HG03039 (cell line): ENCODE results near the gene BSND.
"Not testable (repeated sequence)": the region's sequence is repeated elsewhere in the genome, so short reads cannot be mapped to it uniquely, and the experiment has no call there.

Experiments used
- ATAC-seq: cut with Tn5 transposase; IDR thresholded peaks from one replicate; pipeline ENCODE4 v1.9.1; 2021; ENCODE audit warnings: mild to moderate bottlenecking, moderate library complexity; ENCODE audit not compliant: unreplicated experiment

The BSND gene

GRCh38 chr1:54998677-54999076 is at the start of gene BSND:
BSND (plus strand) TSS chr1:54998933; CDS start chr1:54999187, 254 bp downstream.
- no peak for ATAC-seq

GRCh38 chr1:54949053-54949452 is 49.7 kb upstream of the BSND start:
- ATAC-seq, result no peak

DNA sequence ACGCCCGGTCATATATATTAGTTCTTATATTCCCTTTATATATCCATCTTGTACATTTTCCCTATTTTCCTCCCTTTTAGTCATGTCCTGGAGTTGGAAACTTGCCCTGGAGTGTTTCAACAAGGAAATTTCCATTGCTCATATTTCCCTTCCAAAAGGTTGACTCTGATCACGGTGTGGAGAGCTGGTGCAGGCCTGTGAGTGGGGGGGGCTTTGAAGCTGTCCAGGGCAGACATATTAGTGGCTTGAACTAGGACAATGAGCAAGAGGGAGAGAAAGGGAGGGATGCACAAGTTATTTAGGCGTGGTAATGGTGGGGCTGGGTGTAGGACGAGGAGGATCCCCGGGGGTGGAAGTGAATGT is 48.7 kb upstream of the BSND start:
- no peak for ATAC-seq

DNA sequence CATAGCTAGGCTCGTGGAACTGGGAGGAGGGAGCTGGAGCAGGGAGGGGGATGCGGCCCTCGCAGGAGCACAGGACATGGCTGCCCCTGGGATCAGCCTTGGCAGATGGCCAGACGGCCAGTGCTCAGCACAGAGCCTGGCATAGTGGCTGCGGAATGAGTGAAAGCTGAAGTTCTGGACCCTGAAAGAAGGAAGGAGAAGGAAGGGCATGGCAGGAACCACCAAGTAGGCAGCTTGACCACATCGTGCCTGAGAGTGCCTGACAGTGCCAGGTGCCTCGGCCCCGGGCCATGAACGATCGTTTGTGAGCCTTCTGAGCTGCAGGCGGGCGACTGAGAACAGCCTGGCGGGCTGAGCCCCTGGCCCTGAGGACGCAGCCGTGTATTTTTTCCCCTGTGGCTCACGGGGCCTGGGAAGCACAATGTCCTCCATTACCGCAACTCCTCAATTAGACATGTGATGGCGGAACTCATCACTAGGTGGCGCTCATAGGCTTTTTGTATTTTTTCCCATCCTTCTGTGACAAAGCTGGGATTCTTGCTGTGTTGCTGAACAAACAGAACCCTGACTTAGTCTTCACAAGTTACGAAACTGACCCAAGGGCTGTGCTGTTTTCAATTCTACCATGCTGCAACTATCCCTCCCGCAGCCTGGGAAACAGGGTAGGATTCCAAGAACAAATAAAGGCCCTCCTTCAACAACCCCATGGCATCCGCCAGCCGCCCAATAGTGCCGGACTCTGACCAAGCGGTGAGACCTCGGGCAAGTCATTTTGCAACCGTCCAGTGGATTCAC is 48.2 kb upstream of the BSND start:
- ATAC-seq, result no peak

GRCh38 chr1:54951810-54952226 is 46.9 kb upstream of the BSND start:
- no peak for ATAC-seq

GRCh38 chr1:54952950-54953718 is 45.6 kb upstream of the BSND start:
- no peak for ATAC-seq

DNA sequence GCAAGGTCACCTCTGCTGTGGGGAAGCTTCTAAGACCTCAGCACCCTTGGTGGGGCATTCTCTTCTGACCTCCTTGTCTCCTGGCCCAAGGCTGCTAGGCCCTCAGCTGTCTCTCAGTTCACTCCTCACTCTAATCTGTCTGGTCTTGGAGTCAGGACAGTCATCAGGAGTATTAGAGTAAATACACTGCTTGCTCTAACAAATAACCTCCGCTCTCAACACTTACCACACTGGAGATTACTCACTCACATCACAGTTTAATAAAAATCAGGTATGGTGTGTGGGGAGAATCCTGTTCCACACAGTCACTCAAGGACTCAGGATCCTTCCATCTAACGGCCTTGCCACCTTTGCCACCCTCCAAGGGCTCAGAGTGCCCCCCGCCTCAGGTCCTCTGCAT is 44.9 kb upstream of the BSND start:
- no peak for ATAC-seq

DNA sequence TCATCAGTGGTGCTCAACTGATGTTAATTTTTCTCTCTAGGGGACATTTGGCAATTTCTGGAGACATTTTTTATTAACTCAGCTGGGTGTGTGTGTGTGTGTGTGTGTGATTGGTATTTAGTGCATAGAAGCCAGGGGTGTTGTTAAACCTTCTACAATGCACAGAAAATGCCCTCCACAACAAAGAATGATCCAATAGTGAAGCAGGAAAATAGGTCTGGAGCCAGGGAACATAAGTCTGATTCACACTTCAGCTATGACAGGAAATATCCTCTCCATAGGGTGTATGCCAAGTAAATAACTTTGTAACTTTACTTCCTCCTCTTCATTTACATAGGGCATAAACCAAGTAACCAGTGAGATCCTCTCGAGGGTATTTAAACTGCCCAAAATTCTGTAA is 43.4 kb upstream of the BSND start:
- ATAC-seq, result no peak

GRCh38 chr1:54956726-54957125 is 42.0 kb upstream of the BSND start:
- ATAC-seq, result no peak

DNA sequence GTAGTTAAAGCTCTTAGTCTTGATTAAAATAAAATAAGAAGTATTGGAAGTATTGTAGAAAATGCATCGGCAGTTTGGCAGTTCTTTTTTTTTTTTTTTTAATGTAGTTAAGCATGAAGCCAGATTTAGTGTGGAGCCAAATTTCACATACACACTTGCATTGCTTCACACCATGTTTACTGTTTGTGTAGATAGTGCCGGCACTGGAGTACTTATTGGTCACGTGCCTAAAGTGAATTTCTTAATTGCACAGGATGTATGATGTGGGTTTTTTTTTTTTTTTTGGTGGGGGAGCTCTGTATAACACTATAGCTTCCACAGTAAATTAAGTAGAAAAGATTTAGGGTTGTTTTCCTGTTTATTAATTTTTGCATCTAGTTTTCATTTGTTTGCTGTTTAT is 39.5 kb upstream of the BSND start:
- no peak for ATAC-seq

GRCh38 chr1:54962612-54963395 is 35.9 kb upstream of the BSND start:
- no peak for ATAC-seq

DNA sequence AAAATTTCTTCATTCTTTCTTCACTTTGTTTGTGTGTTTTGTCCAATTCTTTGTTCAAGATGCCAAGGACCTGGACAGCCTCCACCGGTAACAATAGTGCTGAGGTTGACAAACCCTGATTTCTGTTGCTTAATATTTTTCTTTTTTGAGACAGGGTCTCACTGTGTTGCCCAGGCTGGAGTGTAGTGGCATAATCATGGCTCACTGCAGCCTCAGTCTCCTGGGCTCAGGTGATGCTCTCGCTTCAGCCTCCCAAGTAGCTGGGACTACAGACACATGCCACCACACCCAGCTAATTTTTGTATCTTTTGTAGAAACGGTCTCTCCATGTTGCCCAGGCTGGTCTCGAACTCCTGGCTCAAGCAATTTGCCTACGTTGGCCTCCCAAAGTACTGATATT is 34.9 kb upstream of the BSND start:
- ATAC-seq, result not testable (repeated sequence)

DNA sequence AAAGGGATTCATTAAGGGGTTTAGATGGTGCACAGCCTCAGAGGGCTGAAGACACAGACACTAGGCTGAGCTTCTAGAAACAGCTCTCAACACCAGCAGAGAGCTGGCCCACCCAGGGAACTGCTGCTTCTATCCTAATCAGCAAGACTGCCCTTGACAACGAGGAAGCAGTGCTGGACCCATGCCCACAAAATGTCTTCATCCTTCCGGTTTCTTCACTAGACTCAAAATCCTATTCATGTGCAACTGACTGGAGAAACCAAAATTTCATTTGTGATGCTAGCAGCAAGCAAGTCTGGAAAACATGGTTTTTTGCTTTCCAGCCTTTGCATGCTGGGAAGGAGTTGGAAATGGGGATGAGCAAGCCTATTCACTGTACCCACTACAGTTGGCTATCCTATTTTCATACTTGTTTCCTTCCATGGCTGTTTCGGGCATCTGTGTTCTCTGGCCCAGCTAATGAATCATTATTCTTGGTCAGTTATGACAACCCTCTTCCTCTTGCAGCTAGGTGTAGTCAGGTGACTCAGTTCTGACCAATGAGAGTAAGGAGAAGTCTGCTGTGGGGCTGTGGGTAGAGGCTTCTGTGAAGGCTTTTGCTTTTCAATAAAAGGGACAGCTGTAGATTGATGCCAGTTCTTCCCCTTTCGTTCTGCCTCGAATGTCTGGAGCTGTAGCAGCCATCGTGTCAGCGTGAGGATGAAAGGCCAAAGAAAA is 33.0 kb upstream of the BSND start:
- ATAC-seq, result peak; percentile 91

- no peak for ATAC-seq
Observed at GRCh38 chr1:54967372-54967771, 31.4 kb upstream of the BSND start.

GRCh38 chr1:54968551-54968950 is 30.2 kb upstream of the BSND start:
- ATAC-seq, result no peak

DNA sequence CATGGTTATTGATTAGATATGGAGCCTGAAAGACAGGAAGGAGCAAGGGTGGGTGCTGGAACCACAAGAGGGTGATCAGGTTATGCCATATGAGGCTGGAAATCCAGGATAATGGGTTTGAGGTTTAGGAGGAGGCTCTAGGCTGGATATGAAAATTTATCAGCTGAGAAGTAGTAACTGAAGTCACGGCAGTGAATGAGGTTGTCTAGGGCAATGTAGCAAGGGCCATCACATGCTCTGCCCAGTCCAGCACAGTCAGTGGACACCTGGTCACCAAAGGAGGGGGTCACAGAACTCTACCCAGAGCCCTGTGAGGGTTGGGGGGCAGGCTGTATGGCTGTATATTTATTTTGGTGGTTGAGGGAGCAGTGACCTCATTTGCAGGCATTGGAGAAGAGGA is 28.9 kb upstream of the BSND start:
- ATAC-seq, result no peak

GRCh38 chr1:54970901-54971300 is 27.8 kb upstream of the BSND start:
- ATAC-seq, result no peak

DNA sequence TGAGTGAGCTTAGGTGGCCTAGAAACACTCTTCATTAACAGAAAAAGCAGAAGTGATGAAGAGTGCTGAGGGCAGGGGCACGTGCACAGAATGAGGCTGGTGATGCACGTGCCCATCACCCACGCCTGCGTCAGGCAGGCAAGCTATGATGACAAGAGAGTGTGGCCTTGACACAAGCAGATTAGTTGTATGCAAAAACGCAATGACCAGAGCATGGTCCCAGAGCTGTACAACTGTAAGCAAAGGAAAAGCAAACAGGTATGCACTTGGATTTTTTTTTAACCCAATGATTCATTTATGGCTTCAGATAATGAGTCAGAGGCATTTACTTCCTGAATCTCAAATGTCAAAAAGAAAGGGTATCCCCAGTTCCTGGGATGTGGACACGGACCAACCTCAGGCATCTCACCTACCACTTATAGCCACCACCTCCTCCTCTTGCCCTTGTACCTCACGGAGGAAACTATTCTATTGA is 27.4 kb upstream of the BSND start:
- peak; percentile 88 for ATAC-seq

GRCh38 chr1:54972436-54972835 is 26.3 kb upstream of the BSND start:
- ATAC-seq, result no peak

GRCh38 chr1:54973205-54973921 is 25.4 kb upstream of the BSND start:
- ATAC-seq, result no peak
